IMR-90 (cell line): ENCODE results near the gene PLCL1. TPM values are rescaled to one million over a fixed set of nuclear protein-coding genes. Genes with fewer than 3 reads are reported as not detected.

Experiments
- ATAC-seq: fragments of 200-7000 bp; cut with Tn5 transposase; 2 replicates; pipeline ENCODE4 v1.9.1; 2020; ENCODE audit warnings: low read depth, mild to moderate bottlenecking, moderate library complexity
- BruUV-seq: library from RNA; stranded (reverse); fragments of 400-500 nt; replicated peaks from 2 replicates; lab custom pipeline; 2021; lab: Mats Ljungman, UMichigan
- CTCF ChIA-PET: fragments of 300-600 bp; formaldehyde crosslinking; extraction: SDS; loops from one replicate; lab custom pipeline; 2021; ENCODE audit warnings: antibody characterized with exemption; lab: Yijun Ruan, JAX
- POLR2A ChIA-PET: fragments of 300-600 bp; sonication (Branson Sonifier 250); formaldehyde crosslinking; loops from one replicate; lab custom pipeline; 2022; ENCODE audit warnings: antibody characterized with exemption; ENCODE audit not compliant: unreplicated experiment; lab: Charles Lee
- DNase-seq: peaks from one replicate; pipeline ENCODE4 v3.0.0; 2013
- H2AFZ ChIP-seq: replicated peaks from 2 replicates; pipeline ENCODE3; 2013; ENCODE audit warnings: low read length, mild to moderate bottlenecking; ENCODE audit not compliant: poor library complexity
- H2AK5ac ChIP-seq: 2 replicates; pipeline ENCODE4 v1.6.1; 2013; ENCODE audit warnings: low read depth, low read length, inconsistent platforms
- H2AK9ac ChIP-seq: replicated peaks from 2 replicates; pipeline ENCODE3; 2013; ENCODE audit warnings: mild to moderate bottlenecking, low read depth, low read length, moderate library complexity; ENCODE audit not compliant: poor library complexity
- H2BK120ac ChIP-seq: 2 replicates; pipeline ENCODE4 v1.6.1; 2013; ENCODE audit warnings: low read depth, low read length, inconsistent platforms
- H2BK15ac ChIP-seq: 3 replicates; pipeline ENCODE4 v1.6.1; 2013; ENCODE audit warnings: low read depth, low read length, inconsistent platforms
- H2BK20ac ChIP-seq: 2 replicates; pipeline ENCODE4 v1.6.1; 2013; ENCODE audit warnings: low read depth, mild to moderate bottlenecking, inconsistent platforms, low read length, moderate library complexity
- H2BK5ac ChIP-seq: 2 replicates; pipeline ENCODE4 v1.6.1; 2013; ENCODE audit warnings: mild to moderate bottlenecking, low read depth, low read length, inconsistent platforms; ENCODE audit not compliant: poor library complexity, severe bottlenecking
- H3K14ac ChIP-seq: replicated peaks from 2 replicates; pipeline ENCODE4 v1.6.1; 2013; ENCODE audit warnings: low read depth, low read length, inconsistent platforms
- H3K18ac ChIP-seq: 2 replicates; pipeline ENCODE4 v1.6.1; 2013; ENCODE audit warnings: low read depth, low read length, control low read depth
- H3K23ac ChIP-seq: 2 replicates; pipeline ENCODE4 v1.6.1; 2013; ENCODE audit warnings: low read depth, low read length, inconsistent platforms
- H3K27ac ChIP-seq: 2 replicates; pipeline ENCODE4 v1.5.1; 2013; ENCODE audit warnings: mild to moderate bottlenecking, control low read depth, low read length; ENCODE audit not compliant: insufficient read depth
- H3K27me3 ChIP-seq: 2 replicates; pipeline ENCODE4 v1.6.1; 2013; ENCODE audit warnings: low read length; ENCODE audit not compliant: control insufficient read depth, insufficient read depth
- H3K36me3 ChIP-seq: 2 replicates; pipeline ENCODE4 v1.6.1; 2013; ENCODE audit warnings: low read length, mixed read lengths; ENCODE audit not compliant: control insufficient read depth, insufficient read depth
- H3K4ac ChIP-seq: 2 replicates; pipeline ENCODE4 v1.6.1; 2013; ENCODE audit warnings: low read depth, low read length, inconsistent platforms
- H3K4me1 ChIP-seq: 2 replicates; pipeline ENCODE4 v1.6.1; 2013; ENCODE audit warnings: low read length, mixed read lengths; ENCODE audit not compliant: control insufficient read depth, insufficient read depth
- H3K4me2 ChIP-seq: 2 replicates; pipeline ENCODE4 v1.6.1; 2013; ENCODE audit warnings: low read depth, mild to moderate bottlenecking, control low read depth, low read length, moderate library complexity
- H3K4me3 ChIP-seq: 2 replicates; pipeline ENCODE4 v1.5.1; 2013; ENCODE audit warnings: low read depth, mild to moderate bottlenecking, control low read depth, low read length, moderate library complexity; ENCODE audit not compliant: insufficient read depth
- H3K56ac ChIP-seq: 2 replicates; pipeline ENCODE4 v1.6.1; 2013; ENCODE audit warnings: low read length, inconsistent platforms; ENCODE audit not compliant: insufficient read depth; ENCODE audit errors: extremely low read depth
- H3K79me1 ChIP-seq, 2 experiments: 2 replicates each; pipeline ENCODE4 v1.6.1; 2013; ENCODE audit warnings: low read length in 2 of 2, inconsistent platforms in 1 of 2, low read depth in 1 of 2
- H3K9ac ChIP-seq: 2 replicates; pipeline ENCODE4 v1.6.1; 2013; ENCODE audit warnings: low read depth, low read length, control low read depth
- H3K9me1 ChIP-seq: 2 replicates; pipeline ENCODE4 v1.6.1; 2013; ENCODE audit warnings: low read length, inconsistent platforms; ENCODE audit not compliant: insufficient read depth
- H3K9me3 ChIP-seq: 2 replicates; pipeline ENCODE4 v1.6.1; 2013; ENCODE audit warnings: low read length; ENCODE audit not compliant: control insufficient read depth, insufficient read depth
- H4K20me1 ChIP-seq: 2 replicates; pipeline ENCODE4 v1.6.1; 2013; ENCODE audit warnings: low read length, inconsistent platforms; ENCODE audit not compliant: insufficient read depth
- H4K5ac ChIP-seq: 2 replicates; pipeline ENCODE4 v1.6.1; 2013; ENCODE audit warnings: mild to moderate bottlenecking, low read depth, low read length, control low read depth
- H4K8ac ChIP-seq, 2 experiments: 2 replicates each; pipeline ENCODE4 v1.6.1; 2013; ENCODE audit warnings: low read depth in 2 of 2, low read length in 2 of 2, control low read depth in 1 of 2, inconsistent platforms in 1 of 2
- H4K91ac ChIP-seq: 2 replicates; pipeline ENCODE4 v1.6.1; 2013; ENCODE audit warnings: low read depth, low read length, inconsistent platforms; ENCODE audit not compliant: insufficient read depth
- CEBPB ChIP-seq: IDR thresholded peaks from 2 replicates; pipeline ENCODE4 v1.6.1; 2012; ENCODE audit warnings: low read depth, low read length, improper control_type of control experiment
- MAFK ChIP-seq: IDR thresholded peaks from 2 replicates; pipeline ENCODE4 v1.6.1; 2012; ENCODE audit warnings: low read depth, low read length, improper control_type of control experiment
- MXI1 ChIP-seq: IDR thresholded peaks from 2 replicates; pipeline ENCODE4 v1.6.1; 2012; ENCODE audit warnings: low read depth, mild to moderate bottlenecking, low read length, moderate library complexity, borderline replicate concordance
- RAD21 ChIP-seq: IDR thresholded peaks from 2 replicates; pipeline ENCODE4 v1.6.1; 2012; ENCODE audit warnings: low read length, improper control_type of control experiment
- SMC3 ChIP-seq: fragments of 150-350 bp; IDR thresholded peaks from 2 replicates; pipeline ENCODE4 v1.6.1; 2016; ENCODE audit warnings: low read depth, mild to moderate bottlenecking, antibody characterized with exemption, low read length, moderate library complexity
- WGBS, 2 experiments: methylation state at CpG; one replicate each; pipeline versions ENCODE4 v1.1.5 to v1.1.7; 2013; ENCODE audit warnings: missing lambda C conversion rate in 2 of 2; ENCODE audit not compliant: insufficient read length in 1 of 2; ENCODE audit errors: extremely low coverage in 2 of 2; 5-methylcytosine and 5-hydroxymethylcytosine counted together
- dilution Hi-C: fragments of 300-500 bp; cut with HindIII; formaldehyde crosslinking; loops from one replicate; pipeline ENCODE4 v1.14.3; 2018; ENCODE audit warnings: low sequenced_read_pairs; ENCODE audit not compliant: unreplicated experiment
- in situ Hi-C: fragments of 300-500 bp; cut with MboI; formaldehyde crosslinking; loops from 3 replicates; pipeline ENCODE4 v1.14.3; 2019; ENCODE audit warnings: low sequenced_read_pairs, inconsistent platforms, mixed read lengths
- intact Hi-C: fragments of 100-400 bp; cut with micrococcal nuclease; formaldehyde crosslinking; loops from 2 replicates; pipeline ENCODE4 v1.10.0; 2022
- polyA plus RNA-seq, 3 experiments: library from polyadenylated mRNA; depleted of rRNA; stranded (reverse); fragments of >200 nt; gene quantifications; 2 replicates each; pipeline ENCODE4 v1.2.3, GENCODE V29; 2012; ENCODE audit warnings: low replicate concordance in 1 of 3
- total RNA-seq: library from RNA; depleted of rRNA; stranded (reverse); fragments of >200 nt; gene quantifications from 2 replicates; pipeline ENCODE4 v1.2.3, GENCODE V29; 2012

The PLCL1 gene
- total and polyA plus RNA-seq, 2 of the 4 experiments (the other 2 are of a cell fraction), result 0.14 to 0.18 TPM

- DNase-seq, result no peak
Measured at GRCh38 chr2:198143156-198143555, 338.8 kb downstream of the PLCL1 start.

More at GRCh38 chr2:198143156-198143555, 338.8 kb downstream of the PLCL1 start:
- no peaks in the 10 kb centered on the region for H3K9me3 ChIP-seq
- H3K36me3 ChIP-seq, result no peaks in the 10 kb centered on the region
- no peak for ATAC-seq
- no peak overlapping the region for H4K91ac ChIP-seq
- in situ Hi-C loops (no loop called here), intact Hi-C loops (no loop called here), dilution Hi-C loops (no loop called here)
- no peak overlapping the region for H3K4me2 ChIP-seq
- no peak overlapping the region for H2BK120ac ChIP-seq
- POLR2A ChIA-PET, result no interaction called here
- no peaks in the 10 kb centered on the region for H3K27me3 ChIP-seq
- no peak overlapping the region for H3K4me3 ChIP-seq
- no peak overlapping the region for H3K27ac ChIP-seq
- H4K20me1 ChIP-seq, result no peaks in the 10 kb centered on the region
- no peaks in the 10 kb centered on the region for H3K9me1 ChIP-seq
- no peak overlapping the region for H4K5ac ChIP-seq
- H2AK9ac ChIP-seq, result no peak overlapping the region
- no peak overlapping the region for H2BK15ac ChIP-seq
- H2AFZ ChIP-seq, result no peak overlapping the region
- H3K23ac ChIP-seq, result no peak overlapping the region
- H3K79me1 ChIP-seq, result no peaks in the 10 kb centered on the region
- no peak overlapping the region for H3K14ac ChIP-seq
- H2AK5ac ChIP-seq, result no peak overlapping the region
- H3K18ac ChIP-seq, result no peak overlapping the region
- BruUV-seq, result no TSS peak
- WGBS, 2 experiments, result no CpG with 5 or more reads among the region's 4 CpGs
- TF ChIP-seq MXI1 (no peak), SMC3 (no peak), CEBPB (no peak), MAFK (no peak), RAD21 (no peak)
- H2BK5ac ChIP-seq, result no peak overlapping the region
- no peaks in the 10 kb centered on the region for H3K4me1 ChIP-seq
- H3K9ac ChIP-seq, result no peak overlapping the region
- H2BK20ac ChIP-seq, result no peak overlapping the region
- no peak overlapping the region for H4K8ac ChIP-seq
- no peak overlapping the region for H3K4ac ChIP-seq
- CTCF ChIA-PET, result interaction anchor here (2.0 kb wide), 1 partner anchor 14 kb away, joined by 5 read pairs; no protein-coding TSS in a partner anchor
- H3K56ac ChIP-seq, result no peak overlapping the region
